Tibial nerve (tissue), 4 donors: ENCODE measurements around the gene CISD3. TPM values are rescaled to one million over a fixed set of nuclear protein-coding genes. Genes with fewer than 3 reads are reported as not detected.

Experiments
- DNase-seq, 2 donors: peaks; one replicate each; pipeline ENCODE4 v3.0.0-alpha.2; 2019; ENCODE audit warnings: low spot score in 2 of 2
- H3K27ac ChIP-seq, 4 donors: fragments of 200-600 bp; sonication (generic) in 3 of 4; one replicate each; pipeline ENCODE4 v1.5.1; 2017 to 2019; ENCODE audit warnings: mild to moderate bottlenecking in 1 of 4
- H3K27me3 ChIP-seq, 2 donors: fragments of 200-600 bp; sonication (generic) in 1 of 2; one replicate each; pipeline versions ENCODE4 v1.5.1 to v1.6.0; 2017 to 2019
- H3K36me3 ChIP-seq, 3 donors: fragments of 200-600 bp; sonication (generic); one replicate each; pipeline ENCODE4 v1.5.1; 2018 to 2019
- H3K4me1 ChIP-seq, 4 donors: fragments of 200-600 bp; sonication (generic) in 3 of 4; one replicate each; pipeline ENCODE4 v1.5.1; 2017 to 2019
- H3K4me3 ChIP-seq, 4 donors: fragments of 200-600 bp; sonication (generic) in 3 of 4; one replicate each; pipeline ENCODE4 v1.5.1; 2017 to 2019; ENCODE audit warnings: mild to moderate bottlenecking in 1 of 4, moderate library complexity in 1 of 4
- H3K9me3 ChIP-seq, 4 donors: fragments of 200-600 bp; sonication (generic) in 3 of 4; one replicate each; pipeline ENCODE4 v1.5.1; 2017 to 2019
- EP300 ChIP-seq, 2 donors: sonication (generic); formaldehyde crosslinking; IDR thresholded peaks; one replicate each; pipeline ENCODE4 v1.6.1; 2017; ENCODE audit warnings: antibody characterized with exemption in 2 of 2, mild to moderate bottlenecking in 1 of 2
- POLR2A ChIP-seq, 2 donors: fragments of 450-650 bp; IDR thresholded peaks; one replicate each; pipeline ENCODE4 v1.6.1; 2017; ENCODE audit warnings: antibody characterized with exemption in 2 of 2, mild to moderate bottlenecking in 2 of 2, moderate library complexity in 2 of 2
- WGBS, 2 donors: methylation state at CpG; one replicate each; pipeline ENCODE4 v1.1.5; 2018; 5-methylcytosine and 5-hydroxymethylcytosine counted together
- total RNA-seq, 4 donors: library from RNA; depleted of rRNA; stranded (reverse); fragments of >200 nt; gene quantifications; one replicate each; pipeline ENCODE4 v1.1.0, GENCODE V29; 2016
- TF ChIP-seq, protein P1 (sequence below), 5 experiments: fragments of 200-600 bp in 3 of 5; fragments of 450-650 bp in 2 of 5; sonication (generic) in 3 of 5; IDR thresholded peaks; one replicate each; pipeline ENCODE4 v1.5.1; 2016 to 2019; ENCODE audit warnings: antibody characterized with exemption in 5 of 5, mild to moderate bottlenecking in 3 of 5, moderate library complexity in 2 of 5

CISD3 gene
- total RNA-seq, 4 donors from 2014 or later = 10.2 to 19.2 (median 16.5) TPM

DNA sequence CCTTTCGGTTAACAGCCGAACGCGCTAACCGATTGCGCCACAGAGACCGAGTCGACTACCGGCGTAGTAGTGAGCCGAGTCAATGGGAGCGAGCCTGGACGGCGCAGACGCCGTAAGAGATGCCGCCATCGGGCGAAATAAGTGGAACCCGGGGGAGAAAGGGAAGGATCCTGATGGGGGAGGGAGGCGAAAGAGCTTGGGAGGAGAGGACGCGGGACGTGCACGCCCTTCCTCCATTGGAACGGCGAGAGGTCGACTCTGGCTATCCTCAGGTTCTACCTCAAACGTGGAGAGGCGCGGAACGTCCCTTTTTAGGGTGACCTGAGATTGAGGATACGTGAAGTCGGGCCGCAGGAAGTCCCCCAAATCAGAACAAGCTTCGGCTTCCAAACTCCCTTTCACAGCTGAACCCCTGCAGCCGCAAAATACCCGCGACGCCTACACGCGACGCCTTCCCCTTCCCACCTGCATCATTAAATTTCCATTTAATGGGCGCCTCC is 21.7 kb downstream of the CISD3 start:
- Histone ChIP-seq H3K27ac (peak overlapping the region; percentile 41 to 91 (median 88)), H3K4me3 (peak overlapping the region; percentile 67 to 87 (median 76)), H3K9me3 (no peaks in the 10 kb centered on the region), H3K36me3 (peaks cover 0 to 29% (median 4%) of the 10 kb centered on the region in 3 donors), H3K4me1 (peaks cover 0 to 63% (median 48%) of the 10 kb centered on the region in 4 donors), H3K27me3 (peaks cover 0 to 3% of the 10 kb centered on the region in 2 donors)
- TF ChIP-seq, protein P1, sequence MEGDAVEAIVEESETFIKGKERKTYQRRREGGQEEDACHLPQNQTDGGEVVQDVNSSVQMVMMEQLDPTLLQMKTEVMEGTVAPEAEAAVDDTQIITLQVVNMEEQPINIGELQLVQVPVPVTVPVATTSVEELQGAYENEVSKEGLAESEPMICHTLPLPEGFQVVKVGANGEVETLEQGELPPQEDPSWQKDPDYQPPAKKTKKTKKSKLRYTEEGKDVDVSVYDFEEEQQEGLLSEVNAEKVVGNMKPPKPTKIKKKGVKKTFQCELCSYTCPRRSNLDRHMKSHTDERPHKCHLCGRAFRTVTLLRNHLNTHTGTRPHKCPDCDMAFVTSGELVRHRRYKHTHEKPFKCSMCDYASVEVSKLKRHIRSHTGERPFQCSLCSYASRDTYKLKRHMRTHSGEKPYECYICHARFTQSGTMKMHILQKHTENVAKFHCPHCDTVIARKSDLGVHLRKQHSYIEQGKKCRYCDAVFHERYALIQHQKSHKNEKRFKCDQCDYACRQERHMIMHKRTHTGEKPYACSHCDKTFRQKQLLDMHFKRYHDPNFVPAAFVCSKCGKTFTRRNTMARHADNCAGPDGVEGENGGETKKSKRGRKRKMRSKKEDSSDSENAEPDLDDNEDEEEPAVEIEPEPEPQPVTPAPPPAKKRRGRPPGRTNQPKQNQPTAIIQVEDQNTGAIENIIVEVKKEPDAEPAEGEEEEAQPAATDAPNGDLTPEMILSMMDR (IDR thresholded peaks at IDR 0.05) = no peak
- TF ChIP-seq EP300 (IDR thresholded peaks at IDR 0.05) (no peak), POLR2A (IDR thresholded peaks at IDR 0.05) (no peak)
- WGBS, 2 donors = 0 to 1% methylated on average over 44 of the region's 44 CpGs
- DNase-seq = peak; percentile 73 to 81

DNA sequence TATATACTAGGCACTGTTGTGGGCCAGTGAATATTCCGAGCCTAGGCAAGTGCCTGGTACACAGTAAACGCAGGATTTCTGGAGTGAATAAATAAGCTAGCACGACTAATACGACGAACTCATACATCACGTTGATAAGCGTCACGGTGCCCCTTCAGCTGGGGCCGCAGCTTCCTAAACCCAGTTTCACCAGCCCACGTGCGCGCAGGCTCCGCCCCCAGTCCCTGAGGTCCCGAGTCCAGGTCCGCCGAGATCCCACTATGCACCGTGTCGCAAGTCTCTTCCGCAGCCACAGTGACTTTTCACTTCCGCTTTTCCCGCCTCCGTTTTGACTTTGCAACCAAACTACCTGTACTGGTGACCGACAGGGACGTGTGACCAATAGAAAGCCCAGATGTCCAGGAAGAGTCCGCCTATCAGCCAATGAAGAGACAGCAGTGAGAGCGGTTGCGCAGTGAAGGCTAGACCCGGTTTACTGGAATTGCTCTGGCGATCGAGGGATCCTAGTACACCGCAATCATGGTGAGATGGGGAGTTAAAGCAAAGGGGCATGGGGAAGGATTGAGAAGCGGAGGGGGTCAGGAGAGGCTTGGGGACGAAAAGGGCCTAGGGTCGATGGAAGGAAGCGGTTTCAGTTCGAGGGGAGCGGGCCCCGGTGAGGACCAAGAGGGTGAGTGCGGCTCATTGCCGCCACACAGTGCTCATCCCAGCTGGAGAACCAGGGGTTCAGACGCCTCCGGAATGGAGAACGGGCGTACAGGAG is 22.3 kb downstream of the CISD3 start, which contains the start of gene PSMB3:
PSMB3 (plus strand) TSS at position 434 of the 763 bp plus-strand sequence; CDS start at position 520, 86 bp downstream.
- peaks cover 0 to 60% (median 42%) of the 10 kb centered on the region in 4 donors for H3K4me1 ChIP-seq
- peak in 1 of 2 donors; percentile 89 for TF ChIP-seq EP300 (IDR thresholded peaks at IDR 0.05)
- peak; percentile 5 to 28 for TF ChIP-seq POLR2A (IDR thresholded peaks at IDR 0.05)
- TF ChIP-seq, protein P1 (IDR thresholded peaks at IDR 0.05) = peak in 1 of 5 experiments; percentile 53
- 0% methylated on average over 44 of the region's 44 CpGs for WGBS, 2 donors
- H3K27me3 ChIP-seq = peaks cover 0 to 3% of the 10 kb centered on the region in 2 donors
- peak within 1 kb of the TSS; percentile 41 to 93 (median 88) for H3K27ac ChIP-seq
- H3K4me3 ChIP-seq = peak within 1 kb of the TSS; percentile 67 to 87 (median 76)
- DNase-seq = peak; percentile 96 to 99
- peaks cover 0 to 35% (median 4%) of the 10 kb centered on the region in 3 donors for H3K36me3 ChIP-seq
- no peaks in the 10 kb centered on the region for H3K9me3 ChIP-seq

DNA sequence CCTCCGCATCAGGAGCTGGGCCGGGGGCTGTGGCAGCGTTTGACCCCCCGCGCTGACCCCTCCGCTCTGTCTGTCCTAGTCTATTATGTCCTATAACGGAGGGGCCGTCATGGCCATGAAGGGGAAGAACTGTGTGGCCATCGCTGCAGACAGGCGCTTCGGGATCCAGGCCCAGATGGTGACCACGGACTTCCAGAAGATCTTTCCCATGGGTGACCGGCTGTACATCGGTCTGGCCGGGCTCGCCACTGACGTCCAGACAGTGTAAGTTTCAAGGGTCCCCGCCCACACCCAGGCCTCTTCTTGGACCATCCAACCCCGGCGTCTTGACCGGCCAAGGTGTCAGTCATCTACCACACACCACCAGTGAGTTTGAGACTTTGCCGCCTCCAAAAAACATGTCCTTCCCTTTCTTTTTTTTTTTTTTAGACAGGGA is 22.9 kb downstream of the CISD3 start:
- Histone ChIP-seq H3K27ac (peak overlapping the region; percentile 39 to 93 (median 88)), H3K4me1 (peaks cover 0 to 60% (median 41%) of the 10 kb centered on the region in 4 donors), H3K9me3 (no peaks in the 10 kb centered on the region), H3K27me3 (peaks cover 0 to 3% of the 10 kb centered on the region in 2 donors), H3K36me3 (peaks cover 0 to 41% (median 4%) of the 10 kb centered on the region in 3 donors), H3K4me3 (peak overlapping the region; percentile 67 to 87 (median 76))
- TF ChIP-seq, protein P1 (IDR thresholded peaks at IDR 0.05) = no peak
- TF ChIP-seq EP300 (IDR thresholded peaks at IDR 0.05) (no peak), POLR2A (IDR thresholded peaks at IDR 0.05) (no peak)
- 7 to 8% methylated on average over 22 of the region's 22 CpGs for WGBS, 2 donors
- DNase-seq = no peak

DNA sequence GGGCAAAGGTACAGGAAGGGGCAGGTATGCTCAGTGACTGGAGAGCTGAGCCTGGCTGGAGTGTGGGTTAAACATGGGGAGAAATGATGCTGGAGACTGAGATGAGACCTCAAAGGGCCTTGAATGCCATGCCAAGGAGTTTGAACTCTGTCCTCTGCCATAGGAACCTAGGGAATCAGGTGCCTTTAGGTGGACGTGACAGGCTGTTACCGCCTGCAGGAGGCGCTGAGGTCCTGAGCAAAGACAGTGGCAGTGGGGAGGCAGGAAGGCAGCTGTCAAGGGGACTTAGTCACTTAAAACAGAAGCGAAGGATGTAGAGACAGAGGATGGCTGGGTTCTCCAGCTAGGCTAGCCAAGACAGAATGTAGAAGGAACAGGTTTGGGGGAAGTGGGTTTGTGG is 31.5 kb downstream of the CISD3 start:
- WGBS, 2 donors = 66 to 78% methylated on average over 4 of the region's 4 CpGs

More for the DNA sequence above, 31.5 kb downstream of the CISD3 start:
- Histone ChIP-seq H3K27me3 (no peaks in the 10 kb centered on the region), H3K4me3 (no peak overlapping the region), H3K27ac (no peak overlapping the region), H3K9me3 (no peaks in the 10 kb centered on the region), H3K4me1 (peaks cover 0 to 3% (median 0%) of the 10 kb centered on the region in 4 donors), H3K36me3 (peaks cover 0 to 100% (median 5%) of the 10 kb centered on the region in 3 donors)
- TF ChIP-seq POLR2A (IDR thresholded peaks at IDR 0.05) = no peak
- TF ChIP-seq, protein P1 (IDR thresholded peaks at IDR 0.05) = peak in 1 of 5 experiments; percentile 12
- no peak for DNase-seq
